OCI-LY1 (cell line): Measurements from ENCODE around the gene CARMIL1.

Experiments
- CTCF ChIP-seq: fragments of 200-600 bp; sonication (generic), shearing (Covaris generic); IDR thresholded peaks from 2 replicates; pipeline ENCODE4 v1.5.1; 2017; ENCODE audit warnings: mild to moderate bottlenecking, antibody characterized with exemption, low read length, moderate library complexity, mixed read lengths
- EZH2 ChIP-seq: fragments of 200-600 bp; sonication (generic), shearing (Covaris generic); IDR thresholded peaks from 2 replicates; pipeline ENCODE4 v1.8.0; 2017; ENCODE audit warnings: borderline replicate concordance, mixed run types, mild to moderate bottlenecking, antibody characterized with exemption, low read length, moderate library complexity, mixed read lengths

DNA sequence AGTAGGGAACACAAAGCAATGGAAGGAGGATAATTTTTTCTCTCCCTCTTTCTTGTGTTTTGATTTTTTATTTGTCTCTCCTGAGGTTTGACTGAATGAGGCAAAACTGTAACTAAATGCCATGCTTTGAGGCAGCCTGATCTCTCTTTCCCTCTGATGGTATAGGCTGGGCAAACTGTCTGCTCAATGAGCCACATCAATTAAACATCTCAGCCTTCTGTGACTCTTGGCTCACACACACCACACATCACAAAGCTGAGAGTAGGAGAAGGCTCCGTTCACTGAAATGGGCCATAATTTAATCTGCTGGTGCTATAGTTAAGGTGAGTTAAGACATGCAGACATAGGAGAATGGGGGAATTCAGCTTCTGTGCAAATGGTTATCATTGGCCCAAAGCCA lies 344.7 kb downstream of the CARMIL1 start:
- TF ChIP-seq CTCF, result no peak
- no peak for TF ChIP-seq EZH2
